GM12801 (cell line): ENCODE data around the gene ARPIN.

Experiments
- CTCF ChIP-seq: IDR thresholded peaks from one replicate; pipeline ENCODE4 v1.5.1; 2011; ENCODE audit warnings: control low read depth; ENCODE audit not compliant: insufficient read length; ENCODE audit errors: extremely low read depth

ARPIN gene

GRCh38 chr15:89864958-89865739 lies 47.6 kb downstream of the ARPIN start:
- TF ChIP-seq CTCF: no peak

GRCh38 chr15:89863918-89864317 lies 48.8 kb downstream of the ARPIN start:
- no peak for TF ChIP-seq CTCF

- TF ChIP-seq CTCF: no peak
These were observed 51.9 kb downstream of the ARPIN start for GRCh38 chr15:89860891-89861290.

- TF ChIP-seq CTCF: no peak
These were observed 52.3 kb downstream of the ARPIN start for GRCh38 chr15:89860431-89860830.

- TF ChIP-seq CTCF: no peak
These were observed 53.9 kb downstream of the ARPIN start for GRCh38 chr15:89858661-89859458.

- TF ChIP-seq CTCF: no peak
These were observed 55.1 kb downstream of the ARPIN start for GRCh38 chr15:89857673-89858072.

- TF ChIP-seq CTCF: no peak
These were observed 56.8 kb downstream of the ARPIN start for GRCh38 chr15:89855948-89856347.
